Calu3 (cell line): ENCODE data around the gene DOC2B. TPM values are rescaled to one million over a fixed set of nuclear protein-coding genes. Genes with fewer than 3 reads are reported as not detected.
A peak's percentile ranks its signal among the peaks of the same experiment; 100 is the strongest.
"Not testable (repeated sequence)": the region's sequence is repeated elsewhere in the genome, so short reads cannot be mapped to it uniquely, and the experiment has no call there.

Experiments
- BruUV-seq: library from RNA; stranded (reverse); fragments of 400-500 nt; replicated peaks from 2 replicates; lab custom pipeline; 2021; lab: Mats Ljungman, UMichigan
- CTCF ChIA-PET: fragments of 300-600 bp; sonication (Branson Sonifier 250); formaldehyde crosslinking; loops from one replicate; lab custom pipeline; 2022; ENCODE audit warnings: antibody characterized with exemption; lab: Charles Lee
- DNase-seq: peaks from one replicate; pipeline ENCODE4 v3.0.0; 2022
- H3K27ac Mint-ChIP-seq: one replicate; pipeline ENCODE4 v1.8.0; 2022; ENCODE audit warnings: mixed read lengths; ENCODE audit not compliant: unreplicated experiment
- H3K27me3 Mint-ChIP-seq: one replicate; pipeline ENCODE4 v1.8.0; 2022; ENCODE audit warnings: mixed read lengths; ENCODE audit not compliant: unreplicated experiment
- H3K36me3 Mint-ChIP-seq: one replicate; pipeline ENCODE4 v1.8.0; 2022; ENCODE audit warnings: mild to moderate bottlenecking, moderate library complexity, mixed read lengths; ENCODE audit not compliant: insufficient read depth, unreplicated experiment
- H3K4me1 Mint-ChIP-seq: one replicate; pipeline ENCODE4 v1.8.0; 2022; ENCODE audit warnings: mild to moderate bottlenecking, low read depth, mixed read lengths; ENCODE audit not compliant: unreplicated experiment
- H3K4me3 Mint-ChIP-seq: one replicate; pipeline ENCODE4 v1.8.0; 2022; ENCODE audit warnings: mild to moderate bottlenecking, low read depth, moderate library complexity, mixed read lengths; ENCODE audit not compliant: unreplicated experiment
- H3K9me3 Mint-ChIP-seq: one replicate; pipeline ENCODE4 v1.8.0; 2022; ENCODE audit warnings: low read depth, mixed read lengths; ENCODE audit not compliant: unreplicated experiment
- CTCF ChIP-seq: fragments of 200-600 bp; IDR thresholded peaks from one replicate; pipeline ENCODE4 v1.8.0; 2022; ENCODE audit warnings: antibody characterized with exemption; ENCODE audit not compliant: unreplicated experiment
- intact Hi-C: fragments of 100-400 bp; cut with micrococcal nuclease; formaldehyde crosslinking; loops from one replicate; pipeline ENCODE4 v1.10.0; 2022; ENCODE audit not compliant: unreplicated experiment
- total RNA-seq: library from RNA; stranded (reverse); gene quantifications from 2 replicates; pipeline ENCODE4 v1.2.3, GENCODE V29; 2022

Gene DOC2B
- total RNA-seq, 1 experiment from 2014 or later: 0.24 TPM

GRCh38 chr17:210402-210801 lies 29.0 kb upstream of the DOC2B start:
- H3K27me3 Mint-ChIP-seq: no peaks in the 10 kb centered on the region
- H3K36me3 Mint-ChIP-seq: no peaks in the 10 kb centered on the region
- no peak overlapping the region for H3K27ac Mint-ChIP-seq
- BruUV-seq: no TSS peak
- intact Hi-C loops: no loop called here
- CTCF ChIA-PET: no interaction called here
- no peak overlapping the region for H3K4me3 Mint-ChIP-seq
- H3K9me3 Mint-ChIP-seq: peaks cover 3% of the 10 kb centered on the region
- no peaks in the 10 kb centered on the region for H3K4me1 Mint-ChIP-seq
- TF ChIP-seq CTCF: no peak
- DNase-seq: no peak

- H3K36me3 Mint-ChIP-seq: peaks cover 3% of the 10 kb centered on the region
- DNase-seq: no peak
- H3K9me3 Mint-ChIP-seq: peaks cover 3% of the 10 kb centered on the region
- H3K27ac Mint-ChIP-seq: no peak overlapping the region
- H3K4me1 Mint-ChIP-seq: no peaks in the 10 kb centered on the region
- CTCF ChIA-PET: no interaction called here
- no peaks in the 10 kb centered on the region for H3K27me3 Mint-ChIP-seq
- no TSS peak for BruUV-seq
- no peak overlapping the region for H3K4me3 Mint-ChIP-seq
- no peak for TF ChIP-seq CTCF
- intact Hi-C loops: no loop called here
Observed at GRCh38 chr17:208429-208828, 27.0 kb upstream of the DOC2B start.

GRCh38 chr17:207775-208174 lies 26.3 kb upstream of the DOC2B start:
- BruUV-seq: no TSS peak
- no peak overlapping the region for H3K4me3 Mint-ChIP-seq
- DNase-seq: no peak
- no peak overlapping the region for H3K27ac Mint-ChIP-seq
- no peak for TF ChIP-seq CTCF
- H3K36me3 Mint-ChIP-seq: peaks cover 5% of the 10 kb centered on the region
- H3K27me3 Mint-ChIP-seq: no peaks in the 10 kb centered on the region
- intact Hi-C loops: no loop called here
- CTCF ChIA-PET: no interaction called here
- no peaks in the 10 kb centered on the region for H3K4me1 Mint-ChIP-seq
- H3K9me3 Mint-ChIP-seq: peaks cover 3% of the 10 kb centered on the region

GRCh38 chr17:206941-207560 lies 25.6 kb upstream of the DOC2B start:
- H3K27me3 Mint-ChIP-seq: no peaks in the 10 kb centered on the region
- no TSS peak for BruUV-seq
- peaks cover 3% of the 10 kb centered on the region for H3K9me3 Mint-ChIP-seq
- CTCF ChIA-PET: no interaction called here
- H3K4me3 Mint-ChIP-seq: no peak overlapping the region
- H3K36me3 Mint-ChIP-seq: peaks cover 5% of the 10 kb centered on the region
- H3K27ac Mint-ChIP-seq: no peak overlapping the region
- H3K4me1 Mint-ChIP-seq: no peaks in the 10 kb centered on the region
- TF ChIP-seq CTCF: no peak
- DNase-seq: no peak
- intact Hi-C loops: no loop called here

GRCh38 chr17:206484-206883 lies 25.0 kb upstream of the DOC2B start:
- H3K36me3 Mint-ChIP-seq, H3K9me3 Mint-ChIP-seq, CTCF ChIA-PET, H3K4me3 Mint-ChIP-seq, BruUV-seq, DNase-seq, intact Hi-C loops, H3K27me3 Mint-ChIP-seq, H3K4me1 Mint-ChIP-seq: not testable (repeated sequence)
- H3K27ac Mint-ChIP-seq: peak overlapping the region; percentile 42
